Limb (tissue), 2 donors: ENCODE measurements around the gene TNKS2.
"Not testable (repeated sequence)": the region's sequence is repeated elsewhere in the genome, so short reads cannot be mapped to it uniquely, and the experiment has no call there.

Experiments used
- DNase-seq, 2 donors: peaks; one replicate each; pipeline ENCODE4 v3.0.0-alpha.2; 2016; ENCODE audit errors: extremely low spot score in 2 of 2

TNKS2 gene

GRCh38 chr10:91796331-91797047 is 1.7 kb upstream of the TNKS2 start:
- peak in 1 of 2 donors; percentile 35 for DNase-seq

DNA sequence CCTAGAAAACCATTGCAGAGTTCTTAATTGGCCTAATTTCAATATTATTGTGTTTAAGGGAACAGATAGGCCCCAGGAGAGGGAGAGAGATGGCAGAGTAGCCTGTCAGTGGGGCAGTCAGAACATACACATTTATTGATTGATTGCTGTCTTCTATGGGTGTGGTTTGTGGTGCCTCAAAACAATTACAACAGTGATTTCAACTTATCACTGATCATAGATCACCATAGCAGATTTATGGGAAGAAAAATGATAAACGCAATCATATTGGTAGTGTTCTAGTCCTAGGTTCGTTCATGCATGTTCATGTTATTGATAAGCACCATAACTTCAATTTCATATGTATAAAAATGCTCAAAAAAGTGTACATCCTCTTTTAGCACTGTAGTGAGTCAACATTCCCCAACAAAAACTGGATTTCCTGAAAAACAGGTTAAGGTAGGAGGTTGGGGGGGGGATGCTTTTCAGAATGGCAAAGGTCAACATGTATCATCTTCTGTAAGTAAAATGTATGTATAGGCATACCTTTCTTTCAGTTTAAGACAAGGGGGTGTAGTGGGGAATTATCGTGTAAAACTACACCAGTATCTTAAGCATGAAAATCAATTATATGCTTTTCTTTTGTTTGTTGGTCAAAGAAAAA is 1.1 kb upstream of the TNKS2 start:
- no peak for DNase-seq

GRCh38 chr10:91798649-91799611 is 704 bp downstream of the TNKS2 start:
- DNase-seq: peak in 1 of 2 donors; percentile 37

GRCh38 chr10:91799612-91799975 is 1.4 kb downstream of the TNKS2 start:
- no peak for DNase-seq

GRCh38 chr10:91800182-91800581 is 2.0 kb downstream of the TNKS2 start:
- DNase-seq: no peak

- no peak for DNase-seq
These were observed 2.5 kb downstream of the TNKS2 start for GRCh38 chr10:91800756-91801155.

GRCh38 chr10:91803386-91804125 is 5.3 kb downstream of the TNKS2 start:
- no peak for DNase-seq

DNA sequence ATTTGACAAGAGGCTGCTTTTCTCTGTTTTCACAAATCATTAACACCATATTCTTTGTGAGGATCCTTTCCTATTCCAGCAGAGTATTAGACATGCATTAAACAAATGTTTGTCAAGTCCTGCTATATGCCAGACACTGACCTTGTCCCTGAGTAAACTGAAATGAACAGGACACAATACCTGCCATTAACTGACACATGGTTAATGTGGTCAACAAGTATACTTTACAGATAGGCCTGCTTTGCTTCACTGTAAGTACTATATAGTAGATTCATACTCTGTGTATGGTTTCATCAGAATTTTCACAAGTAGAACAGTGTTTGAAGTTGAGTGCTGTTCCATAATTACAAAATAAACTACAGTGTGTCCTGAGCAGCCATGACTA is 5.9 kb downstream of the TNKS2 start:
- no peak for DNase-seq

DNA sequence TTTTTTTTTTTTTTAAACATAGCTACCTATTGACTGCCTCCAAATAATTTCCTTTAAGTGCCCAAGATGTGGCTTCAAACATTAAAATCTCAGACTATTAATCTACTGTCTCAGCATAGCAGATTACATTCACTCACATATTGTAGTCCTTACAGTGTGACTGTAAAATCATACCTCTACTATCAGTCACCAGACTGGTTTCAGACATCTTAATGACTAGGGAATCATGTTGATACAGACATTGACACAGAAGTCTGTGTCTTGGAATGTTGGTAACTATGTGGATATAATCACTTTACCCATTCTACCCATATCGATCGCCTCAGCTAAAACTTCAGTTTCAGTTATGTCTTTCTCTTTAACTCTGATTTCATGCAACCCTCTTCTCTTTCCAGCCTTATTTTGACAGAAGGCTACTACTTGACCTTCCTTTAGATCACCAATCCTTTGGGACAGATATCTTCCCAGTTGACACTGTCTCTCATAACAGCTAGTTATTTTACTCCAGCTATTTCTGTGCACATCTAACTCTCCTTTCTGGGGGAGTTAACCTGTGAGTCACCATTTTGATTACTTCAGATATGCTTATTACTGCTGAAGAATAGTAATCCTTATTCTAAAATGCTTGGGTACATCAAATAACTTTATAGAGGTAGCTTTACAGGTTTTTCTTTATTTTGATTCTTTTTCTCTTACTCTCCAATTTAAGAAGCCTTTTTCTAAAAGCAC is 7.0 kb downstream of the TNKS2 start:
- DNase-seq: no peak

- not testable (repeated sequence) for DNase-seq
These were observed 9.0 kb downstream of the TNKS2 start for GRCh38 chr10:91807264-91807663.

- DNase-seq: no peak
These were observed 15.0 kb downstream of the TNKS2 start for GRCh38 chr10:91813251-91813650.

- DNase-seq: no peak
These were observed 18.8 kb downstream of the TNKS2 start for GRCh38 chr10:91816981-91817380.

DNA sequence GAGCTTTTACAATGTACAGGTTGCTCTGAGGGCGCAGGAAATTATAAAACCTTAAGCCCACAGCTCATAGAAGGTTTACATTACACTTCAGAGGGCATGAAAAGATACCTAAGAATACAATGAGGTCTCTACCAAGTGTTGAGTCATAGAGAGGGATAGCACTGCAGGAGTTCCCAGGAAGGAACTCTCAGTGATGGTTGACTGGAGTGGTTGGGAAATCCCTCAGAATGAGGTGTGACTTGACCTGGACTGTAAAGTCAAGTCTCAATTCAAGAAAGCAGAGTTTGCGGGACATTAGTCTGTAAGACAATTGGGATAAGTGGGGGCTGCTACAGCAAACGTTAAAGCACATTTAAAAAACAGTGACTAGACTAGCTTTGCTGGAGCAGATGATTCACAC is 21.9 kb downstream of the TNKS2 start:
- DNase-seq: no peak

GRCh38 chr10:91824076-91824475 is 25.9 kb downstream of the TNKS2 start:
- DNase-seq: no peak

GRCh38 chr10:91829268-91829667 is 31.0 kb downstream of the TNKS2 start:
- no peak for DNase-seq

GRCh38 chr10:91838199-91838598 is 40.0 kb downstream of the TNKS2 start:
- no peak for DNase-seq

- no peak for DNase-seq
These were observed 44.9 kb downstream of the TNKS2 start for GRCh38 chr10:91843083-91843482.

DNA sequence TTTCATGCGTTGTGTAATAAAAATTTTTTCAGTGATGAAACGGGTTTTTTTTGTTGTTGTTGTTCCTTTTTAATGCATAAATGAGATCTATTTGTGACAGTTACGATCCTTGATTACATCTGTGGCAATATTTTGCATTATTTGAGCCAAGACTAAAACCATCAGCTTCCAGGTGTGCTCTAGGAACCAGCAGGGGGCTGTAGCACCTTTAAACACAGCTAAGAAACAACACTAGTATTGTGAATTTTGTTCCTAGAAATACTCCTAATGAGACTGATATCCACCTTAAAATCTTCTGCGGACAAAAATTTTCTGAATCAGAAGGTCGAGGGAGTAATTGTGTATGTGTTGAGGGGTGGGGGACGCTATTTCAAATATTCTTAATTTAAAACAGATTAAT is 58.4 kb downstream of the TNKS2 start:
- no peak for DNase-seq

DNA sequence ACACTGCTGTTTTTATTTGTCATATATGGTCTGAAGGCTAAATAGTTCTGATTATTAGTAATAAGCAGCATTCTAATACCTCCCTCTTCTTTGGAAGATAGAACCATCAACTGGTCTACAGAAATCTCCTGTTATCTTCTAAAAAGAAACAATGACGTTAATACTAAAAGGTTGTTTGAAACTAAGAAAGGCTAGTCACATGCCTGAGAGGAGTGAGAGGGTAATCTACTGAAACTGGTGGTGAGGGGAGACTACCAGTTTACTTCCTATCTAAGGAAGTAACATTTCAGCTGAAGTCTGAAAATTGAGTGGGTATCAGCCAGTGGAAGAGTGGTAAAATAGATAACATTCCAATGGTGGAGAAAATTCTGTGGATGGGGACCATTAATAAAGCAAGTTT is 62.7 kb downstream of the TNKS2 start:
- no peak for DNase-seq

DNA sequence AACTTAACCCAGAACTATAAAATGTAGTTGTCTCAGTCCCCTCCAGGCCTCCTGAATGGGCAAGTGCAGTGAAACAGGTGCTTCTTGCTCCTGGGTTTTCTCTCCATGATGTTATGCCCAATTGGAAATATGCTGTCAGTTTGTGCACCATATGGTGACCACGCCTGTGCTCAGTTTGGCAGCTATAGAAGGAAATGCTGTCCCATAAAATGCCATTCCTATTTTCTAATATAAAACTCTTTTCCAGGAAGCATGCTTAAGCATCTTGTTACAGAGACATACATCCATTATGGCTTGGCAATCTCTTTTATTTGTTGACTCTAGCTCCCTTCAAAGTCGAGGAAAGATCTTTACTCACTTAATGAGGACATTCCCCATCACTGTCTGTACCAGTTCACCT is 65.9 kb downstream of the TNKS2 start:
- DNase-seq: peak in 1 of 2 donors; percentile 2

GRCh38 chr10:91864744-91865143 is 66.5 kb downstream of the TNKS2 start:
- no peak for DNase-seq
